ENCODE data around the gene PCDHGA5.
"Not testable (repeated sequence)": the region's sequence is repeated elsewhere in the genome, so short reads cannot be mapped to it uniquely, and the experiment has no call there.

The PCDHGA5 gene

DNA sequence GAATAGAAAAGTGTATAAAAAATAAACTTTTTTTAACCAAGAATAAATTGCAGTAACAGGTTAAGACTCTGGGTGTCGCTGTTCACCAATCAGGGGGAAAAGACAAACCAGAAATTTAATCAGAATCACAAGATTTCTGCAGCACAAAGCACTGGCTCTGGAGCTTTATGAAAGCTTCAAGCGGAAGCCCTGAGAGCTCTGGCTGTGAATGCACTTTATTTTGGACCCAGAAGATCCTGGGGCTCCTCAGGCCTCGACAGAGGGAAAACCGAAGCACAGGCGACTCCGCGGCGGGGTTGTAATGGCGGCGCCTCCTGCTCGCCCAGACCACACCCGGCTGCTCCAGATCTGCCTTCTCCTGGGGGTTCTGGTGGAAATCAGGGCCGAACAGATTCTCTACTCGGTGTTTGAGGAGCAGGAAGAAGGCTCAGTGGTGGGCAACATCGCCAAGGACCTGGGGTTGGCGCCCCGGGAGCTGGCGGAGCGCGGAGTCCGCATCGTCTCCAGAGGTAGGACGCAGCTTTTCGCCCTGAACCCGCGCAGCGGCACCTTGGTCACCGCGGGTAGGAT is 9.0 kb upstream of the PCDHGA5 start, which contains the start of gene PCDHGA4:
PCDHGA4 (plus strand) TSS at position 122 of the 570 bp plus-strand sequence; CDS start at position 209, 87 bp downstream.
- no peak for DNase-seq

DNA sequence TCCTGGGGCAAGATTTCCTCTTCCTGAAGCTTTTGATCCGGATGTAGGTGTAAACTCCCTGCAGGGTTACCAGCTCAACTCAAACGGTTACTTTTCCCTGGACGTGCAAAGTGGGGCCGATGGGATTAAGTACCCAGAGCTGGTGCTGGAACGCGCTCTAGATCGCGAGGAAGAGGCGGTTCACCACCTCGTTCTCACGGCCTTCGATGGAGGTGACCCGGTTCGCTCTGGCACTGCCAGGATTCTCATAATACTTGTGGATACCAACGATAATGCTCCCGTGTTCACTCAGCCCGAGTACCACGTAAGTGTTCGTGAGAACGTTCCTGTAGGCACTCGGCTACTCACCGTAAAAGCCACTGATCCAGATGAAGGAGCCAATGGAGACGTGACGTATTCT is 8.3 kb upstream of the PCDHGA5 start:
- DNase-seq: no peak

DNA sequence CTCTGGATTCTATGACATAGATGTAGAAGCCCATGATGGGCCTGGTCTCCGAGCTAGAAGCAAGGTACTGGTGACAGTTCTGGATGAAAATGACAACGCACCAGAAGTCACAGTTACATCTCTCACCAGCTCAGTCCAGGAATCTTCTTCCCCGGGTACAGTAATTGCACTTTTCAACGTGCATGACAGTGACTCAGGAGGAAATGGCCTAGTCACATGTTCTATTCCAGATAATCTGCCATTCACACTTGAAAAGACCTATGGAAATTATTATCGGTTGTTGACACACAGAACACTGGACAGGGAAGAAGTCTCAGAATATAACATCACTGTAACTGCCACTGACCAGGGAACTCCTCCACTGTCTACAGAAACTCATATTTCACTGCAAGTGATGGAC is 7.8 kb upstream of the PCDHGA5 start:
- DNase-seq: no peak

DNA sequence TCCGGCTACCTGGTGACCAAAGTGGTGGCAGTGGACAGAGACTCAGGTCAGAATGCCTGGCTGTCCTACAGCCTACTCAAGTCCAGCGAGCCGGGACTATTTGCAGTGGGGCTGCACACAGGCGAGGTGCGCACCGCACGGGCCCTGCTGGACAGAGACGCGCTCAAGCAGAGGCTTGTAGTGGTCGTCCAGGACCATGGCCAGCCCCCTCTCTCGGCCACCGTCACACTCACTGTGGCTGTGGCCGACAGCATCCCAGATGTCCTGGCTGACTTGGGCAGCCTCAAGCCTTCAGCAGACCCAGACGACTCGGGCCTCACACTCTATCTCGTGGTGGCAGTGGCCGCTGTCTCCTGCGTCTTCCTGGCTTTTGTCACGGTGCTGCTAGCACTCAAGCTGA is 7.0 kb upstream of the PCDHGA5 start:
- DNase-seq: no peak

DNA sequence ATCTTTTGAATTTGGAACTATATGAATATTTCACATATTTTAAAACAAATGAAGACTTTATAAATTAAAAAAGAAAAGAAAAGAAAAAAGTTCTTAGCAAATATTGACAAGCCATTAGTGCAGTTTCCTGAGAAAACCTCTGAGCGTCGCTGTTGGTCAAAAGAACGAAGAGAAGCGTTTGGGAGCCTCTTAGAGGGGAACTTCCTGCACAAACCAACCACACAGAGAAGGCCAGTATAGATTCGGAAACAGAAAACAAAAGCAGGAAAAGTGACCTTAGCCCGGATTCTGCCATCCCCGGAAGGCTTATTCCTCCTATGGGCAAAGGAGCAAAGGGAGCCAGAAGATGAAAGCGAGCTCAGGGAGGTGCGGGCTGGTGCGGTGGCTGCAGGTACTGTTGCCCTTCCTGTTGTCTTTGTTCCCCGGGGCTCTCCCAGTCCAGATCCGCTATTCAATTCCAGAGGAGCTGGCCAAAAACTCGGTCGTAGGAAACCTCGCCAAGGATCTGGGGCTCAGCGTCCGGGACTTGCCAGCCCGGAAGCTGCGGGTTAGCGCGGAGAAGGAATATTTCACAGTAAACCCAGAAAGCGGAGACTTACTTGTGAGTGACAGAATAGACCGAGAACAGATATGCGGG is 4.1 kb upstream of the PCDHGA5 start, which contains the start of gene PCDHGB2:
PCDHGB2 (plus strand) TSS at position 205 of the 637 bp plus-strand sequence; CDS start at position 347, 142 bp downstream.
- no peak for DNase-seq

DNA sequence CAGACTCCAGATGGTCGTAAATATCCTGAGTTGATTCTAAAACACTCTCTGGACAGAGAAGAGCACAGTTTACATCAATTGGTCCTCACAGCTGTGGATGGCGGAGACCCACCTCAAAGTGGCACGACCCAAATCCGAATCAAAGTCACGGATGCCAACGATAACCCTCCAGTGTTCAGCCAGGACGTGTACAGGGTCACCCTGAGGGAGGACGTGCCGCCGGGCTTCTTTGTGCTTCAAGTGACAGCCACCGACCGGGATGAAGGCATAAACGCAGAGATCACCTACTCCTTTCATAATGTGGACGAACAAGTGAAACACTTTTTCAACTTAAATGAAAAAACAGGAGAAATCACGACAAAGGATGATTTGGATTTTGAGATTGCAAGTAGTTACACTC is 3.3 kb upstream of the PCDHGA5 start:
- no peak for DNase-seq

DNA sequence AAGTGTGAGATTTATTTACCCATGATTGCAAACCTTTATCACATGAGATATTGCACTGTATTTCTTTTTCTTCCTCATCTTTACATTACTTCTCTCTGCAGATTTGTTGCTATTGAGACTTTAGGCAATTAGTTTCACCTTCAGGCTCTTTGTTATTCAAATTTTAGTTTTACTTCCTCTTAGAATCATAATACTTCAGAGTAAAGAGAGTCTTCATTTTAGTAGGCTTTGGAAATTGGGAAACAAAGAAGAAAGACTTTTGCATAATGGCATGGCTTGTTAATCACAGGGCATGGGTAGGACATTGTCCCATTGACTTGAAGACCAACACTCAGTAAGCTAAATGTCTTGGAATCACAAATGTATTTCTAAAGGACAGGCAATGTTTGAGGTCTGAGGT is 1.2 kb upstream of the PCDHGA5 start:
- DNase-seq: no peak

DNA sequence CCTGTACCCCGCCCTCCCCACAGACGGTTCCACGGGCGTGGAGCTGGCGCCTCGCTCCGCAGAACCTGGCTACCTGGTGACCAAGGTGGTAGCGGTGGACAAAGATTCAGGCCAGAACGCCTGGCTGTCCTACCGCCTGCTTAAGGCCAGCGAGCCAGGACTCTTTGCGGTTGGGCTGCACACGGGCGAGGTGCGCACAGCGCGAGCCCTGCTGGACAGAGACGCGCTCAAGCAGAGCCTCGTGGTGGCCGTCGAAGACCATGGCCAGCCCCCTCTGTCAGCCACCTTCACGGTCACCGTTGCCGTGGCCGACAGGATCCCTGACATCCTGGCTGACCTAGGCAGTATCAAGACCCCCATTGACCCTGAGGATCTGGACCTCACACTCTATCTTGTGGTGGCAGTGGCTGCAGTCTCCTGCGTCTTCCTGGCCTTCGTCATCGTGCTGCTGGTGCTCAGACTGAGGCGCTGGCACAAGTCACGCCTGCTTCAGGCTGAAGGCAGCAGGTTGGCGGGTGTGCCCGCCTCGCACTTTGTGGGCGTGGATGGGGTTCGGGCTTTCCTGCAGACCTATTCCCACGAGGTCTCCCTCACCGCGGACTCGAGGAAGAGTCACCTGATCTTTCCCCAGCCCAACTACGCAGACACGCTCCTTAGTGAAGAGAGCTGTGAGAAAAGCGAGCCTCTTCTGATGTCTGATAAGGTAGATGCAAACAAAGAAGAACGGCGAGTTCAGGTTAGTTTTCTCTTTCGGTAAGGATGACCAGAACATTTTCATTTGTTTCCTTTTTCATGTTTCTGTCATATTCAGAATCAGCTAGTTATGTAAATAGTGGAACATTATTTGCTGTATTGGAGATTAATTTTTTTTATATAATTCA is 2.3 kb downstream of the PCDHGA5 start:
- no peak for DNase-seq

DNA sequence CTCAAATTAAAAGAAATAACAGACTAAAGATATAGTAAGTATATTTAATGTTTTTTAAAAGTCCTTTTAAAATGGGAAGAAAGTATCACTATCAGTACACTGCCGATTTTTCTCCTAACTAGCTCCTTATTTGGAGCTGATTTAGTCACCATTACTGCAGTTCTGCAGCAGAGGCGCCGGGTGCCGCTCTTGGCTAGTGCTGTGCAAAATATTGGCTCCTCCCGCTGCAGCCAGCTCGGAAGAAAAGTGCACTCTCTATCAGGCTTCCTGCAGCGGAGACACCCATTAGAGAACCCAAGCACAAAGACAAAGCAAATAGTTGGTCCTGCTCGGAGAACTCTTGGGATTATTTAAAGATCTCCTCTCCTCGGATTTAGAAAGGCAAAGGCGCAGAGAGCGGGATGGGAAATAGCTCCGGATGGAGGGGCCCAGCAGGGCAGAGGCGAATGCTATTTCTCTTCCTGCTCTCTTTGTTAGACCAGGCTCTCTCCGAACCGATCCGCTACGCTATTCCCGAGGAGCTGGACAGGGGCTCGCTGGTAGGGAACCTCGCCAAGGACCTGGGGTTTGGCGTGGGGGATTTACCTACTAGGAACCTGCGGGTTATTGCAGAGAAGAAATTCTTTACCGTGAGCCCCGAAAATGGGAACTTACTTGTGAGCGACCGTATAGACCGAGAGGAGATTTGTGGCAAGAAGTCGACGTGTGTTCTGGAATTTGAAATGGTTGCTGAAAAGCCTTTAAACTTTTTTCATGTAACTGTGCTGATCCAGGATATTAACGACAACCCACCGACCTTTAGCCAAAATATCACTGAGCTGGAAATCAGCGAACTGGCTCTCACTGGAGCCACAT is 6.3 kb downstream of the PCDHGA5 start, which contains the start of gene PCDHGB3:
PCDHGB3 (plus strand) TSS at position 249 of the 855 bp plus-strand sequence; CDS start at position 402, 153 bp downstream.
- no peak for DNase-seq

DNA sequence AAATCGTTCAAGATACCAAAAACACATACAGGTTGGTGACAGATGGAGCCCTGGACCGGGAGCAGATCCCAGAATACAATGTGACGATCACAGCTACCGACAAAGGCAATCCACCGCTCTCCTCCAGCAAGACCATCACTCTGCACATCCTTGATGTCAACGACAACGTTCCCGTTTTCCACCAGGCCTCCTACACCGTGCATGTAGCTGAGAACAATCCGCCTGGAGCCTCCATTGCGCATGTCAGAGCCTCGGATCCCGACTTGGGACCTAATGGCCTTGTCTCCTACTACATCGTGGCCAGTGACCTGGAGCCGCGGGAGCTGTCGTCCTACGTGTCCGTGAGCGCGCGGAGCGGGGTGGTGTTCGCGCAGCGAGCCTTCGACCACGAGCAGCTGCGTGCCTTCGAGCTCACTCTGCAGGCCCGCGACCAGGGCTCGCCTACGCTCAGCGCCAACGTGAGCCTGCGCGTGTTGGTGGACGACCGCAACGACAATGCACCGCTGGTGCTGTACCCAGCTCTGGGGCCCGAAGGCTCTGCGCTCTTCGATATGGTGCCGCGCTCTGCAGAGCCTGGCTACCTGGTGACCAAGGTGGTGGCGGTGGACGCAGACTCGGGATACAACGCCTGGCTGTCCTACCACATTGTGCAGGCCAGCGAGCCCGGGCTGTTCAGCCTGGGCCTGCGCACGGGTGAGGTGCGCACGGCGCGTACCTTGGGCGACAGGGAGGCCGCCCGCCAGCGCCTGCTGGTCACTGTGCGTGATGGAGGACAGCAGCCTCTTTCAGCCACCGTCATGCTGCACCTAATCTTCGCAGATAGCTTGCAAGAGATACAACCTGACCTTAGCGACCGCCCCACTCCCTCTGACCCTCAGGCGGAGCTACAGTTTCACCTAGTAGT is 7.9 kb downstream of the PCDHGA5 start:
- no peak for DNase-seq

DNA sequence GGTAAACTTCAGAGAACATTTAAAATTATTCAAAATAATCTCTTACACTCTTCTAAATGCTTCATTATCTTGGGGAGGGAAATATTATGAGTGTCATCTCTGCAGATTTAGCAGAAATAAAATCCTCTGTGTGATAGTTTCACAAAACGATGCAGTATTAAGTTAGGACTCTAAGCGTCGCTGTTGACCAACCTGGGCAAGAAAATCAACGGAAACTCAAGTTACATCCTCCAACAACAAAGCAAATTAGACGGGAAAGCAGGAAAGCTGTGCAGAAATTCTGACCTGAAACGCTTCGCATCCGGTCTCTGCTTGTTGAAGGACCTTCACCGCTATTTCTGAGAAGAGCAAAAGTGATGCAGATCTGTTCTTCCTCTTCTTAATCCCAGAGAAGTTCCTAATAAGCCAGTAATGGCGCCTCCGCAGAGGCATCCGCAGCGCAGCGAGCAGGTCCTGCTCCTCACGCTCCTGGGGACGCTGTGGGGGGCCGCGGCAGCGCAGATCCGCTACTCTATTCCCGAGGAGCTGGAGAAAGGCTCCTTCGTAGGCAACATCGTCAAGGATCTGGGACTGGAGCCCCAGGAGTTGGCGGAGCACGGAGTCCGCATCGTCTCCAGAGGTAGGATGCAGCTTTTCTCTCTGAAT is 9.8 kb downstream of the PCDHGA5 start, which contains the start of gene PCDHGA6:
PCDHGA6 (plus strand) TSS at position 219 of the 645 bp plus-strand sequence; CDS start at position 412, 193 bp downstream.
- no peak for DNase-seq

DNA sequence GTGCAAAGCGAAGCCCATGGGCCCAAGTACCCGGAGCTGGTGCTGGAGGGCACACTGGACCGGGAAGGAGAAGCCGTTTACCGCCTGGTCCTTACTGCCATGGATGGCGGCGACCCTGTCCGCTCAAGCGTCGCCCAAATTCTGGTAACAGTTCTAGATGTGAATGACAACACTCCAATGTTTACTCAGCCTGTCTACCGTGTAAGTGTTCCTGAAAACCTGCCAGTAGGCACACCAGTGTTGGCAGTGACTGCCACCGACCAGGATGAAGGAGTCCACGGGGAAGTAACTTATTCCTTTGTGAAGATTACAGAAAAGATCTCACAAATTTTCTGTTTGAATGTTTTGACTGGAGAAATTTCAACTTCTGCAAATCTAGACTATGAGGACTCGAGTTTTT is 10.7 kb downstream of the PCDHGA5 start:
- DNase-seq: no peak

DNA sequence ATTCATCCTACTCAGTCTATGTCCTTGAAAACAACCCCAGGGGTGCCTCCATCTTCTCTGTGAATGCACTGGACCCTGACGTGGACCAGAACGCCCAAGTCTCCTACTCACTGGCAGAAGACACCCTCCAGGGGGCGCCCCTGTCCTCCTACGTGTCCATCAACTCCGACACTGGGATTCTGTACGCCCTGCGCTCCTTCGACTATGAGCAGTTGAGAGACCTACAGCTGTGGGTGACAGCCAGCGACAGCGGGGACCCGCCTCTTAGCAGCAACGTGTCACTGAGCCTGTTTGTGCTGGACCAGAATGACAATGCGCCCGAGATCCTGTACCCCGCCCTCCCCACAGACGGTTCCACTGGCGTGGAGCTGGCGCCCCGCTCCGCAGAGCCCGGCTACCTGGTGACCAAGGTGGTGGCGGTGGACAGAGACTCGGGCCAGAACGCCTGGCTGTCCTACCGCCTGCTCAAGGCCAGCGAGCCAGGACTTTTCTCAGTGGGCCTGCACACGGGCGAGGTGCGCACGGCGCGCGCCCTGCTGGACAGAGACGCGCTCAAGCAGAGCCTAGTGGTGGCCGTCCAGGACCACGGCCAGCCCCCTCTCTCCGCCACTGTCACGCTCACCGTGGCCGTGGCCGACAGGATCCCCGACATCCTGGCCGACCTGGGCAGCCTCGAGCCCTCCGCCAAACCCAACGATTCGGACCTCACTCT is 11.6 kb downstream of the PCDHGA5 start:
- not testable (repeated sequence) for DNase-seq

DNA sequence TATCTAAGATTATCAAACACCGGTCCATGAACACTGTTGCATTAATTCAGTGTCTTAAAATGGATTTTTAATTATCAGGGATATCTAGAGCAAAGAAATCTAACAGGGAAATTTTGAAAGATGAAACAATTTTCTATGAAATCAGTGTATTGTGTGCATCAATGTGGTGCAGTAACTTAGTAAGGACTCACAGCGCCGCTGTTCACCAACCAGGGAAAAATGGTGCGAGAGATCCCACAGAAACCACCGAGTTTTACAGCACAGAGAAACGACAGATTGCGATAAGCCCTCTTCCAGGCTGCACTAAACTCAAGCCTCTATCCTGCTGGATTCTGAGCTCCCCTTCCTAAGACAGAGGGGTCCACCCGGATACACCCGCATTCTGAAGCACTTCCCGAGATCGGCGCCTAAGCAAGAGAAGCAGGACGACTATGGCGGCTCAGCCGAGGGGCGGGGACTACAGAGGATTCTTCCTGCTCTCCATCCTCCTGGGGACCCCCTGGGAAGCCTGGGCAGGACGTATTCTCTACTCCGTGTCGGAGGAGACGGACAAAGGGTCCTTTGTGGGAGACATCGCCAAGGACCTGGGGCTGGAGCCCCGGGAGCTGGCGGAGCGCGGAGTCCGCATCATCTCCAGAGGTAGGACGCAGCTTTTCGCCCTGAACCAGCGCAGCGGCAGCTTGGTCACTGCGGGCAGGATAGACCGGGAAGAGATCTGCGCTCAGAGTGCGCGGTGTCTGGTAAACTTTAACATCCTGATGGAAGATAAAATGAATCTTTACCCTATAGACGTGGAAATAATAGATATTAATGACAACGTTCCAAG is 18.7 kb downstream of the PCDHGA5 start, which contains the start of gene PCDHGA7:
PCDHGA7 (plus strand) TSS at position 274 of the 826 bp plus-strand sequence; CDS start at position 432, 158 bp downstream.
- no peak for DNase-seq

DNA sequence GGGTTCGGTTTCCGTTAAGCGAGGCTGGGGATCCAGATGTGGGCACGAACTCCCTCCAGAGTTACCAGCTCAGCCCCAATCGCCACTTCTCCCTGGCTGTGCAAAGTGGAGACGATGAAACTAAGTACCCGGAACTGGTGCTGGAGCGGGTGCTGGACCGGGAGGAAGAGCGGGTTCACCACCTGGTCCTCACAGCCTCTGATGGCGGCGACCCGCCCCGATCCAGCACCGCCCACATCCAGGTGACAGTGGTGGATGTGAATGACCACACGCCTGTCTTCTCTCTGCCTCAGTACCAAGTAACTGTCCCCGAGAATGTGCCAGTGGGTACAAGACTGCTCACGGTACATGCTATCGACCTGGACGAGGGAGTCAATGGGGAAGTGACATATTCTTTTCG is 19.4 kb downstream of the PCDHGA5 start:
- no peak for DNase-seq

DNA sequence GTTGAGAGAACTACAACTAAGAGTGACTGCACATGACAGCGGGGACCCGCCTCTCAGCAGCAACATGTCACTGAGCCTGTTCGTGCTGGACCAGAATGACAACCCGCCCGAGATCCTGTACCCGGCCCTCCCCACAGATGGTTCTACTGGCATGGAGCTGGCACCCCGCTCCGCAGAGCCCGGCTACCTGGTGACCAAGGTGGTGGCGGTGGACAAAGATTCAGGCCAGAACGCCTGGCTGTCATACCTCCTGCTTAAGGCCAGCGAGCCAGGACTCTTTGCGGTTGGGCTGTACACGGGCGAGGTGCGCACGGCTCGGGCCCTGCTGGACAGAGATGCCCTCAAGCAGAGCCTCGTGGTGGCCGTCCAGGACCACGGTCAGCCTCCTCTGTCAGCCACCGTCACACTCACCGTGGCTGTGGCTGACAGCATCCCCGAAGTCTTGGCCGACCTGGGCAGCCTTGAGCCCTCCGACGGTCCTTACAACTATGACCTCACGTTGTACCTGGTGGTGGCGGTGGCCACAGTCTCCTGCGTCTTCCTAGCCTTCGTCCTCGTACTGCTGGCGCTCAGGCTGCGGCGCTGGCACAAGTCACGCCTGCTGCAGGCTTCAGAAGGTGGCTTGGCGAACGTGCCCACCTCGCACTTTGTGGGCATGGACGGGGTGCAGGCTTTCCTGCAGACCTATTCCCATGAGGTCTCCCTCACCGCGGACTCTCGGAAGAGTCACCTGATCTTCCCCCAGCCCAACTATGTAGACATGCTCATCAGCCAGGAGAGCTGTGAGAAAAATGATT is 20.7 kb downstream of the PCDHGA5 start:
- DNase-seq: no peak

DNA sequence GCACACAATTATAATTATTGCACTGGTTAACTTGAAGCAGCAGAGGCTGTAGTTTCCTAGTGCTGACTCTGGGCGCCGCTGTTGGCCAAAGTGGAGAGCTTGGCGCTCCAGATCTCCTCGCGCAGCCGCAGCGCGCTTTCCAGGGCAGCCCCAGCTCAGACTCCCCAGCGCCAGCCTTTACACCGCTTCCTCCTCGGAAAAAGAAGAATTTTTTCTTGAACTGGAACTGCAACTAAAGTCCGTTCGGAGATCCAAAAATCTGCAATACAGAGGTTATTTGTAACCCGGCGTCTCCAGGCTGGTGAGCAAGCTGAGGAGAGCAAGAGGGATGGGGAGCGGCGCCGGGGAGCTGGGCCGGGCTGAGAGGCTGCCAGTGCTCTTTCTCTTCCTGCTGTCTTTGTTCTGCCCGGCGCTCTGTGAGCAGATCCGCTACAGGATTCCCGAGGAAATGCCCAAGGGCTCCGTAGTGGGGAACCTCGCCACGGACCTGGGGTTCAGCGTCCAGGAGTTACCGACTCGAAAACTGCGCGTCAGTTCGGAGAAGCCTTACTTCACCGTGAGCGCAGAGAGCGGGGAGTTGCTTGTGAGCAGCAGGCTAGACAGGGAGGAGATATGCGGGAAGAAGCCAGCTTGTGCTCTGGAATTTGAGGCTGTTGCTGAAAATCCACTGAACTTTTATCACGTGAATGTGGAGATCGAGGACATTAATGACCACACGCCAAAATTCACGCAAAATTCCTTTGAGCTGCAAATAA is 23.8 kb downstream of the PCDHGA5 start, which contains the start of gene PCDHGB4:
PCDHGB4 (plus strand) TSS at position 142 of the 755 bp plus-strand sequence; CDS start at position 329, 187 bp downstream.
- DNase-seq: not testable (repeated sequence)

Data from activated CD4-positive, CD25-positive, alpha-beta regulatory T cell (primary cell).